HepG2 (cell line): Measurements from ENCODE around the gene STAT5A. TPM values are rescaled to one million over a fixed set of nuclear protein-coding genes. Genes with fewer than 3 reads are reported as not detected.

ENCODE experiments used
- ASH2L ChIP-seq: fragments of 300-600, 200-600 bp; sonication (generic); IDR thresholded peaks from 2 replicates; pipeline ENCODE4 v1.7.0; 2017; ENCODE audit warnings: low read depth, mild to moderate bottlenecking, moderate library complexity, mixed read lengths, low read length; ENCODE audit not compliant: insufficient read length
- ATRX ChIP-seq: sonication (generic); formaldehyde crosslinking; IDR thresholded peaks from 2 replicates; pipeline ENCODE4 v1.4.0; 2020; ENCODE audit warnings: missing genetic modification reagents, borderline replicate concordance
- CENPT ChIP-seq: sonication (generic); formaldehyde crosslinking; IDR thresholded peaks from 2 replicates; pipeline ENCODE4 v1.8.0; 2022; ENCODE audit warnings: low read depth, mild to moderate bottlenecking, moderate library complexity, missing genetic modification reagents
- ELF1 ChIP-seq: sonication (generic); formaldehyde crosslinking; IDR thresholded peaks from 2 replicates; pipeline ENCODE4 v1.4.0; 2020; ENCODE audit warnings: missing genetic modification reagents
- FOXA3 ChIP-seq: IDR thresholded peaks from 2 replicates; pipeline ENCODE4 v1.6.1; 2016; ENCODE audit warnings: missing genetic modification reagents, missing compliant biosample characterization
- KDM2A ChIP-seq: sonication (generic); formaldehyde crosslinking; IDR thresholded peaks from 2 replicates; pipeline ENCODE4 v1.4.0; 2020; ENCODE audit warnings: low read depth, missing genetic modification reagents, borderline replicate concordance
- MED1 ChIP-seq: sonication (generic); formaldehyde crosslinking; IDR thresholded peaks from 2 replicates; pipeline ENCODE4 v1.4.0; 2020; ENCODE audit warnings: missing genetic modification reagents
- MEIS2 ChIP-seq: sonication (generic); formaldehyde crosslinking; IDR thresholded peaks from 2 replicates; pipeline ENCODE4 v1.9.0; 2021; ENCODE audit warnings: mild to moderate bottlenecking, missing genetic modification reagents
- NFE2 ChIP-seq: sonication (generic); formaldehyde crosslinking; IDR thresholded peaks from 2 replicates; pipeline ENCODE4 v1.4.0; 2020; ENCODE audit warnings: missing genetic modification reagents
- NFKB2 ChIP-seq: sonication (generic); formaldehyde crosslinking; IDR thresholded peaks from 2 replicates; pipeline ENCODE4 v1.4.0; 2020; ENCODE audit warnings: missing genetic modification reagents, borderline replicate concordance
- REPIN1 ChIP-seq: sonication (generic); formaldehyde crosslinking; IDR thresholded peaks from 2 replicates; pipeline ENCODE4 v1.8.0; 2022; ENCODE audit warnings: missing genetic modification reagents, low read depth, mild to moderate bottlenecking, borderline replicate concordance
- REXO4 ChIP-seq: sonication (generic); formaldehyde crosslinking; IDR thresholded peaks from 2 replicates; pipeline ENCODE4 v1.8.0; 2022; ENCODE audit warnings: missing genetic modification reagents, mild to moderate bottlenecking, borderline replicate concordance
- SALL1 ChIP-seq: sonication (generic); formaldehyde crosslinking; IDR thresholded peaks from 2 replicates; pipeline ENCODE4 v1.8.0; 2022; ENCODE audit warnings: mild to moderate bottlenecking, missing genetic modification reagents
- SMAD3 ChIP-seq: sonication (generic); formaldehyde crosslinking; IDR thresholded peaks from 2 replicates; pipeline ENCODE4 v1.4.0; 2020; ENCODE audit warnings: missing genetic modification reagents
- SMYD3 ChIP-seq: sonication (generic); formaldehyde crosslinking; IDR thresholded peaks from 2 replicates; pipeline ENCODE4 v1.8.1; 2023; ENCODE audit warnings: mild to moderate bottlenecking, missing genetic modification reagents
- SOX13 ChIP-seq, 3 experiments: fragments of 450-650 bp in 1 of 3; sonication (generic) in 1 of 3; formaldehyde crosslinking in 1 of 3; IDR thresholded peaks in 2 of 3; conservative IDR thresholded peaks in 1 of 3; 2 replicates each; pipeline versions ENCODE4 v1.5.0 to v1.6.1; 2016 to 2020; ENCODE audit warnings: antibody characterized with exemption in 1 of 3, mild to moderate bottlenecking in 1 of 3, missing compliant biosample characterization in 1 of 3, missing genetic modification reagents in 1 of 3, moderate library complexity in 1 of 3
- TEAD3 ChIP-seq: optimal IDR thresholded peaks from 2 replicates; pipeline ENCODE3; 2016; ENCODE audit warnings: borderline replicate concordance
- TRIM24 ChIP-seq: sonication (generic); formaldehyde crosslinking; IDR thresholded peaks from 2 replicates; pipeline ENCODE4 v1.8.0; 2022; ENCODE audit warnings: mild to moderate bottlenecking, missing genetic modification reagents
- ZMYM2 ChIP-seq: sonication (generic); formaldehyde crosslinking; IDR thresholded peaks from 2 replicates; pipeline ENCODE4 v1.8.0; 2022; ENCODE audit warnings: mild to moderate bottlenecking, missing genetic modification reagents
- ZNF143 ChIP-seq: sonication (generic); formaldehyde crosslinking; IDR thresholded peaks from 2 replicates; pipeline ENCODE4 v1.4.0; 2020; ENCODE audit warnings: missing genetic modification reagents
- ZNF230 ChIP-seq: sonication (generic); formaldehyde crosslinking; IDR thresholded peaks from 2 replicates; pipeline ENCODE4 v1.4.0; 2020; ENCODE audit warnings: mild to moderate bottlenecking, missing genetic modification reagents
- ZNF292 ChIP-seq: sonication (generic); formaldehyde crosslinking; IDR thresholded peaks from 2 replicates; pipeline ENCODE4 v1.8.1; 2022; ENCODE audit warnings: mild to moderate bottlenecking, low read depth, missing genetic modification reagents, borderline replicate concordance
- ZNF33B ChIP-seq: sonication (generic); formaldehyde crosslinking; IDR thresholded peaks from 2 replicates; pipeline ENCODE4 v1.5.1; 2020; ENCODE audit warnings: mild to moderate bottlenecking, missing genetic modification reagents
- ZNF614 ChIP-seq: IDR thresholded peaks from 2 replicates; pipeline ENCODE4 v1.6.1; 2018; ENCODE audit warnings: missing biosample characterization, missing genetic modification reagents, inconsistent platforms, borderline replicate concordance
- ZNF644 ChIP-seq: IDR thresholded peaks from 2 replicates; pipeline ENCODE4 v1.6.1; 2016; ENCODE audit warnings: low read depth
- ZNF766 ChIP-seq: sonication (generic); formaldehyde crosslinking; IDR thresholded peaks from 2 replicates; pipeline ENCODE4 v1.5.0; 2020; ENCODE audit warnings: missing genetic modification reagents, borderline replicate concordance
- polyA plus RNA-seq, 8 experiments: library from polyadenylated mRNA; depleted of rRNA in 3 of 8; stranded (reverse) in 7 of 8; unstranded in 1 of 8; fragments of >200 nt; fragmentation: Illumina TruSeq in 4 of 8; extraction: Trizol in 4 of 8; gene quantifications; 2 replicates each; pipeline versions ENCODE4 v1.2.1 to v1.2.3, GENCODE V29; 2011 to 2016; ENCODE audit warnings: low read depth in 4 of 8, missing spikeins in 1 of 8, mixed read lengths in 1 of 8; ENCODE audit not compliant: insufficient read depth in 1 of 8
- total RNA-seq, 5 experiments: library from RNA; depleted of rRNA; stranded (reverse); fragments of >200 nt; fragmentation: Illumina TruSeq; extraction: Trizol; gene quantifications; 2 replicates each; pipeline ENCODE4 v1.2.3, GENCODE V29; 2016; ENCODE audit warnings: low read depth in 1 of 5
- TF ChIP-seq, protein P1 (sequence below): sonication (generic); formaldehyde crosslinking; IDR thresholded peaks from 2 replicates; pipeline ENCODE4 v1.5.0; 2020; ENCODE audit warnings: missing genetic modification reagents
- TF ChIP-seq, protein P2 (sequence below): sonication (generic); formaldehyde crosslinking; IDR thresholded peaks from 2 replicates; pipeline ENCODE4 v1.5.0; 2020; ENCODE audit warnings: missing genetic modification reagents
- TF ChIP-seq, protein P3 (sequence below): sonication (generic); formaldehyde crosslinking; IDR thresholded peaks from 2 replicates; pipeline ENCODE4 v1.9.0; 2021; ENCODE audit warnings: missing genetic modification reagents, borderline replicate concordance

The STAT5A gene
- total and polyA plus RNA-seq, 2 of the 13 experiments (the other 11 are each of a cell fraction or from before 2014, with no cell fraction given), result 1.4 to 4.1 TPM

DNA sequence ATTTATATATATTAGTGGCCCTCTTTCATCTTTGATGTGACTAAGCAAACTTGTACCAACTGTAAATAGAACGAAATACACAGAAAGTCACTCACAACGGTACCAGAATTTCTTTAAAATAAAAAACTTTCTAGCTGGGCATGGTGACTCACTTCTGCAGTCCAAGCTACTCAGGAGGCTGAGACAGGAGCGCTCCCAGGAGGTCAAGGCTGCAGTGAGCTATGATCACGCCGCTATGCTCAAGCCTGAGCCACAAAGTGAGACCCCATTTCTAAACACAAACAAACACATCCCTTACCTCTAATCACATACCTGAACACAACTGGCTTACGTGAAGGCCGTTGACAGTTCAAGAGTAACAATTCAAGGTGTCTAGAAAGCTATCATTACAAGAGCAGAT lies 41.8 kb upstream of the STAT5A start (continued):
- TF ChIP-seq SALL1 (CRISPR knock-in tag), result peak; percentile 78
- no peak for TF ChIP-seq ZNF33B (CRISPR knock-in tag)
- TF ChIP-seq TEAD3 (CRISPR knock-in tag), result peak; percentile 85
- no peak for TF ChIP-seq ZNF230 (CRISPR knock-in tag)
- TF ChIP-seq, protein P1, sequence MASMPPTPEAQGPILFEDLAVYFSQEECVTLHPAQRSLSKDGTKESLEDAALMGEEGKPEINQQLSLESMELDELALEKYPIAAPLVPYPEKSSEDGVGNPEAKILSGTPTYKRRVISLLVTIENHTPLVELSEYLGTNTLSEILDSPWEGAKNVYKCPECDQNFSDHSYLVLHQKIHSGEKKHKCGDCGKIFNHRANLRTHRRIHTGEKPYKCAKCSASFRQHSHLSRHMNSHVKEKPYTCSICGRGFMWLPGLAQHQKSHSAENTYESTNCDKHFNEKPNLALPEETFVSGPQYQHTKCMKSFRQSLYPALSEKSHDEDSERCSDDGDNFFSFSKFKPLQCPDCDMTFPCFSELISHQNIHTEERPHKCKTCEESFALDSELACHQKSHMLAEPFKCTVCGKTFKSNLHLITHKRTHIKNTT (CRISPR knock-in tag), result no peak
- TF ChIP-seq, protein P2, sequence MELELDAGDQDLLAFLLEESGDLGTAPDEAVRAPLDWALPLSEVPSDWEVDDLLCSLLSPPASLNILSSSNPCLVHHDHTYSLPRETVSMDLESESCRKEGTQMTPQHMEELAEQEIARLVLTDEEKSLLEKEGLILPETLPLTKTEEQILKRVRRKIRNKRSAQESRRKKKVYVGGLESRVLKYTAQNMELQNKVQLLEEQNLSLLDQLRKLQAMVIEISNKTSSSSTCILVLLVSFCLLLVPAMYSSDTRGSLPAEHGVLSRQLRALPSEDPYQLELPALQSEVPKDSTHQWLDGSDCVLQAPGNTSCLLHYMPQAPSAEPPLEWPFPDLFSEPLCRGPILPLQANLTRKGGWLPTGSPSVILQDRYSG (CRISPR knock-in tag), result no peak
- TF ChIP-seq ZNF644 (CRISPR knock-in tag), result no peak
- TF ChIP-seq ATRX (CRISPR knock-in tag), result no peak
- no peak; the same call in 1 of the 2 replicates for TF ChIP-seq ELF1 (CRISPR knock-in tag)
- peak; percentile 62; the same call in 1 of the 2 replicates for TF ChIP-seq KDM2A
- no peak for TF ChIP-seq SOX13 (IDR thresholded peaks at IDR 0.05)
- peak in 1 of 2 experiments; percentile 25; a peak in 1 of 4 replicates for TF ChIP-seq SOX13 (CRISPR knock-in tag; conservative IDR thresholded peaks at IDR 0.05 in 1 of 2, IDR thresholded peaks at IDR 0.05 in 1 of 2)
- no peak for TF ChIP-seq CENPT (CRISPR knock-in tag)
- TF ChIP-seq ZMYM2 (CRISPR knock-in tag), result no peak
- TF ChIP-seq NFE2, result no peak
- no peak for TF ChIP-seq MEIS2 (CRISPR knock-in tag)
- no peak for TF ChIP-seq SMYD3 (CRISPR knock-in tag)
- no peak for TF ChIP-seq ZNF143 (CRISPR knock-in tag)
- TF ChIP-seq SMAD3, result 0 out of 2 replicates have a peak, but pooled peaks have one; percentile 57
- TF ChIP-seq ZNF614 (CRISPR knock-in tag), result peak; percentile 27; the same call in 1 of the 2 replicates
- TF ChIP-seq ZNF292 (CRISPR knock-in tag), result 0 out of 2 replicates have a peak, but pooled peaks have one; percentile 51
- no peak for TF ChIP-seq NFKB2 (CRISPR knock-in tag)
- peak; percentile 43; the same call in 1 of the 2 replicates for TF ChIP-seq MED1 (CRISPR knock-in tag)
- no peak for TF ChIP-seq REXO4 (CRISPR knock-in tag)
- peak; percentile 47; the same call in 1 of the 2 replicates for TF ChIP-seq FOXA3
- TF ChIP-seq, protein P3, sequence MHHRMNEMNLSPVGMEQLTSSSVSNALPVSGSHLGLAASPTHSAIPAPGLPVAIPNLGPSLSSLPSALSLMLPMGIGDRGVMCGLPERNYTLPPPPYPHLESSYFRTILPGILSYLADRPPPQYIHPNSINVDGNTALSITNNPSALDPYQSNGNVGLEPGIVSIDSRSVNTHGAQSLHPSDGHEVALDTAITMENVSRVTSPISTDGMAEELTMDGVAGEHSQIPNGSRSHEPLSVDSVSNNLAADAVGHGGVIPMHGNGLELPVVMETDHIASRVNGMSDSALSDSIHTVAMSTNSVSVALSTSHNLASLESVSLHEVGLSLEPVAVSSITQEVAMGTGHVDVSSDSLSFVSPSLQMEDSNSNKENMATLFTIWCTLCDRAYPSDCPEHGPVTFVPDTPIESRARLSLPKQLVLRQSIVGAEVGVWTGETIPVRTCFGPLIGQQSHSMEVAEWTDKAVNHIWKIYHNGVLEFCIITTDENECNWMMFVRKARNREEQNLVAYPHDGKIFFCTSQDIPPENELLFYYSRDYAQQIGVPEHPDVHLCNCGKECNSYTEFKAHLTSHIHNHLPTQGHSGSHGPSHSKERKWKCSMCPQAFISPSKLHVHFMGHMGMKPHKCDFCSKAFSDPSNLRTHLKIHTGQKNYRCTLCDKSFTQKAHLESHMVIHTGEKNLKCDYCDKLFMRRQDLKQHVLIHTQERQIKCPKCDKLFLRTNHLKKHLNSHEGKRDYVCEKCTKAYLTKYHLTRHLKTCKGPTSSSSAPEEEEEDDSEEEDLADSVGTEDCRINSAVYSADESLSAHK, result no peak
- TF ChIP-seq REPIN1, result no peak
- no peak for TF ChIP-seq TRIM24 (CRISPR knock-in tag)
- TF ChIP-seq ASH2L, result peak; percentile 31
- no peak for TF ChIP-seq ZNF766 (CRISPR knock-in tag)
